NCI-H2227 (cell line): Measurements from ENCODE around the gene NMRAL1.
A peak's percentile ranks its signal among the peaks of the same experiment; 100 is the strongest.

Experiments used
- DNase-seq: peaks from one replicate; lab custom pipeline; 2025; ENCODE audit not compliant: unreplicated experiment; lab: John Stamatoyannopoulos, UW

The NMRAL1 gene

DNA sequence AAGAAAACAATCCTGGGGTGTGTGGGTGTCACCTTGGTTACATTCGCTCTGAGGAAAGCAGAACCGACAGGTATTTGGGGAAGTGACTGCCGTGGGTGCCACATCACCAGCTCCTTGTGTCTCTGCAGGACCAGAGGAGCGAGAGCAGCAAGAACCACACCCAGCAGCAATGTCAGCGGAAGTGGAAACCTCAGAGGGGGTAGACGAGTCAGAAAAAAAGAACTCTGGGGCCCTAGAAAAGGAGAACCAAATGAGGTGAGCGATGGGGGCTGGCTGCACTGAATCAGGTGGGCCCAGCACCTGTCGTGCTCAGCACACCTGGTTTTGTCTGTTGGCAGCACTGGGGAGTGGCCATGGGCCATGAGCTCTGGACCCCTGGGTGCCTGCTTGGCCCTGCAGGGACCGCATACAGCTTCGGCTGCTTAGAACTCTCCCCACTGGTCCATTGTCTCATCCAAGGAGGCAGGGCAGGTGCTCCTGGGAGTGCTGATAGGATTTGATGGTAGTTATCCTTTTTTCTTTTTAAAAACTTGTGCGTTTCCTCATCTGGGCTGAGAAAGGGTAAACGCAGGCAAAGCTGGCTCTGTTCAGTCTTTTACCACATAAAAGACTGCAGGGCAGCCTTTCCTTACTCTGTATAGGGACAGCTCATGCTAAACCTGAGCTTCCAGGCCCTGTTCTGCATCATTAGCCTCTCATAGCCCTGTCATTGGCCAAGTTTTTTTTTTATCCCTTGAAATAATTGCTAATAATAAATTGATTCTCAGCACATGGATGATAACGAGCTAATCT is 31.1 kb upstream of the NMRAL1 start:
- no peak for DNase-seq

DNA sequence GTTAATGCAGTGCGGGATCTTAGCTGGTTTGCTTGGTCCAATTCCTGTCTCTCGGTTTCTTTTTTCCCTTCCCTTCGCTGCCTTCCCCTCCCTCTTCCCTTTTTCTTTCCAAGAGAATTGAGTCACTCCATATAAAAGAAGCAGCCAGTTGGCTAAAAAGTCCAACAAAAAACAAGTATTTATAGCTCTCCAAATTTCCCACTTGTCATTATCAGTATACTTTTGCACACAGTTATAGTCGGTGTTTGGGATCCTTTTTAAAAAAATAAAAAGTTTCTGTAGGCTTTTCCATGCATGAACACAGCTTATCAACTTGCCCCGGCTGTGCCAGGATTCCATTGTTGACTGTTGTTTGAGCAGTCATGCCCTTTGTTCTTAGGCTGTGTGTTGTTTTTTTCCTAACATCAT is 26.6 kb upstream of the NMRAL1 start:
- no peak for DNase-seq

DNA sequence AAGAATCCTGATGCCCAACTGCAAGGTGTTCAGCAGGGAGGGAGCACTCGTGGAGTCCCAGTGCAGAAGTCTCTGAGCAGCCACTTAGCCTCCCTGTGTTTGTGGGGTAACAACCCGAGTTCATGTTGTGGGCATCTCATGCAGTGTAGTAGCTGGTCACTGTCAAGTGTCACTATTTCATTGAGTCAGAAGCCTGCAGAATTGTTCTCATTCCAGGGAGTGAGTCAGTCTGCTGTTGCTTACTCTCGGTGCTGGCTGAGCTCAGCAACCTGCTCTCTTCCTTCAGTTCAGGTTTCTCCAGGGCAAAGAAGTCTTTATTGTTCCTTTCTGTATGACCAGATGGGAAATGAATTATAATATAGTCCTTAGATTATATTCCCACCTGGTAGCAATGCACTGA is 25.8 kb upstream of the NMRAL1 start:
- no peak for DNase-seq

DNA sequence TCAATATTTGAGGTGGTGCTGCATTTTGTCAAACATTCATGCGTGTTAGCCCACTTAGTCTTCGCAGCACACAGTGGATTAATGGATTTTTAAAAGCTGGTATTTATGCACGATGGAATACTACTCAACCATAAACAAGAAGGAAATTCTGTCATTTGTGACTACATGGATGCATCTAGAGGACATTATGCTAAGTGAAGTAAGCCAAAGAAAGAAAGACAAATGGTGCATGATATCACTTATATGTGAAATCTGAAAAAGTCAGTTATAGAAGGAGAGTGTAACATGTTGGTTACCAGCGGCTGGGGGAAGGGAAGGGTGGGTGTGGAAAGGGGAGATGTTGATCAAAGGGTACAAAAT is 24.8 kb upstream of the NMRAL1 start:
- no peak for DNase-seq

DNA sequence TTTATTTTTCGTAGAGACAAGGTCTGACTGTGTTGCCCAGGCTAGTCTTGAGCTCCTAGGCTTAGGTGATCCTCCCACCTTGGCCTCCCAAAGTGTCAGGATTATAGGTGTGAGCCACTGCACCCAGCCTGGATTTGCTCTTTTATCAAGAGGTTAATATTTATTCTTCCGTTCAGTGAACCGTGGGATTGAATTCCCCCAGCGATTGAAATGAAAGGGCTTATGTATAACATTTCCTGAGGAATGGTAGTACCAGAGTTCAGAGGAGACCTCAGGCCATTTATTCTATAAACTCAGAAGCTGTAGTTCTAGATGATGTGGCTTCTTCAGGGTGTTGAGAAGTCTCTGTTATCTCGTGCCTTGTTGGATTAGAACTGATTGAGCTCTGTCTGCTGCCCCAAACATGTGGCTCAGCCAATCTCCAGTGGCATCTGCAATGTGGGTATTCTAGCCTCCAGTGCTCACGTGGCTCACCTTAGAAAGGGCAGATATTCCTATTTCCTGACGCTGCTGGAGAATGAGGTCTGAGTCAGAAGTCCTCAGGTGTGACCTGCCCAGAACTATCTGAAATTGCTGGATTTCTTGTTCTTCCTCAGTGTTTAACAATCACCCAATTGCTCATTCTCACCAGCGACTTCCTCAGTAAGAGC is 24.2 kb upstream of the NMRAL1 start:
- DNase-seq: no peak

DNA sequence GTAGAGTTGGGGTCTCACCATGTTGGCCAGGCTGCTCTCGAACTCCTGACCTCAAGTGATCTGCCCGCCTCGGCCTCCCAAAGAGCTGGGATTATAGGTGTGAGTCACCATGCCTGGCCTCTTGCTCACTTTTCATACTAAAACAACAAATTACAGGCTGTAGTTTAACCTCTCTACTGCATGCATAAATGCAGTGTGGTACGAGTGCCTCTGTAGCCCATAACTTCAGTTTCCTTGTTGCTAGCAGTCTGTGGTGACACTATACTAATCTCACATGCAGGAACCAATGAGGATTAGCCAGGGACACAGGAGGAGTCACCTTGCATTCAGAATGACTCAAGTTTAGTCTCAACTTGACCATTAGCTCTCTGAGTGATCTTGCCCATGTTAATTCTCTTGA is 21.9 kb upstream of the NMRAL1 start:
- no peak for DNase-seq

DNA sequence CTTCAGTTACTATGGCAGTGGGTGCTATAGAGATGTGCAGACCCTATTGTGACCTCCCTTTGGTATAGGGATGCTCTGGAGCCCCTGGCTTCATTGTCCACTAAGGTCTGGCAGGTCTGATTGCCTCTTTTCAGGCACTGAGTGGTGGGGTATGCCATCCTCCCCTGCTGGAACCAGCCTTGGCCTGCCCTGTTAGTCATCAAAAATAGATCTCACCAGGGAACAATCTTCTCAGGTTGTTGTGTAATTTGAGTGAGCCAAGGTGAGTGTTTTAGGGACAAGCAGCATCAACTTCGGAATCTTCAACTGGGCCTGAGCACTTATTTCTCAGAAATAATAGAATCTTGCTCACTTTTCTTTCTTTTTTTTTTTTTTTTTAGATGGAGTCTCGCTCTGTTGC is 21.3 kb upstream of the NMRAL1 start:
- DNase-seq: no peak

DNA sequence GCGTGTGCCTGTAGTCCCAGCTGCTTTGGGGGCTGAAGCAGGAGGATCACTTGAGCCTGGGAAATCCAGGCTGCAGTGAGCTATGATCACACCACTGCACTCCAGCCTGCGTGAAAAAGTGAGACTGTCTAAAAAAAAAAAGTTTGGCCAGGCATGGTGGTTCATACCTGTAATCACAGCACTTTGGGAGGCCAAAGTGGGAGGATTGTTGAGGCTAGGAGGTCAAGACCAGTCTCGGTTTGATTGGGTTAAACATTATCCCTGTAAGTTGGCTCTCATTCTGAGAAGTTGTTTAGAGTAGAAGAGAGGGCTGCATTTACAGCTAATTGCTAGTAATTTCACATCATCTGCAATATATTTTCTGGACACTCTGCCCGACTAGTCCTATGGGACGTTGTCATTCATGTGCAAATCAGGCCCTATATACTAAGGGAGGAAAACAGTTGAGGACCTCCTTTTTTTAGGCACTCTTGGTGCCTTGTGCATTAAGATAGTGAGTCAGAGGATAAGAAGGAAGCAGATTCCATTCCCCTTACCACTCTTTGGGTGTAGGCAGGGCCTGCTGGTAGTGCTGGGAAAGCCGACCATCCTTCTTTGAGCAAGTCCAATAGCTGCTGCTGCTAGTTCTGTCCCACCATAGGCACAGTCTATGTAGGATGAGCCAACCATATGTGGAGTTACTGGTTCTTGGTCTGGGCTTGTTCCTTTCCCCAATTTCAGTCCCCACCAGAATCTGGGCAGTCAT is 20.5 kb upstream of the NMRAL1 start:
- DNase-seq: no peak

DNA sequence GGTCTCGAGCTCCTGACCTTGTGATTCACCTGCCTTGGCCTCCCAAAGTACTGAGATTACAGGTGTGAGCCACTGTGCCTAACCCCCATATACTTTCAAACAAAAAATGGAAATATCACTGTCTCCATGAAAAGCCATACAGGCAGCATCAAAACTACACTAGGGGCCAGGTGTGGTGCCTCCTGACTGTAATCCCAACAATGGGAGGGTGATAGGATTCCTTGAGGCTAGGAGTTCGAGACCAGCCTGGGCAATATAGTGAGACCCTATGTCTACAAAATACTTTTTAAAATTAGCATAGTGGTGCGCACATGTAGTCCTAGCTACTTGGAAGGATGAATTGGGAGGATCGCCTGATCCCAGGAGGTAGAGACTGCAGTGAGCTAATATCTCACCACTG is 17.5 kb upstream of the NMRAL1 start:
- no peak for DNase-seq

DNA sequence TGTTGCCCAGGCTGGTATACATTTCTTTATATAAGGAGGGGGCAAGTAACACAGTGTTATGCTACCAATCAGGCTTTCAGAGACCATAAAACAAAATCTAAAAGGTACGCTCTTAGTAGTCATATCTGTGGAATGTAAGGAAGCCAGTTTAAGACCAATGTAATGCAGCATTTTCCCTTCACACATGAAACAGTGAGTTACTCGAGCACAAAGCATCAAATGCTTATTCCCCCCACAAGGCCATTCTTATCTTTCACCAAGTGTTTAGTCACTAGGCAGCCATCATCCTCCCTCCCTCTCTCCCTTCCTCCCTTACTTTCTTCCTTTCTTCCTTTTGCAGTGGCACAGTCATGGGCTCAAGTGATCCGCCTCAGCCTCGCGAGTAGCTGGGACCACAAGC is 14.6 kb upstream of the NMRAL1 start:
- DNase-seq: no peak

DNA sequence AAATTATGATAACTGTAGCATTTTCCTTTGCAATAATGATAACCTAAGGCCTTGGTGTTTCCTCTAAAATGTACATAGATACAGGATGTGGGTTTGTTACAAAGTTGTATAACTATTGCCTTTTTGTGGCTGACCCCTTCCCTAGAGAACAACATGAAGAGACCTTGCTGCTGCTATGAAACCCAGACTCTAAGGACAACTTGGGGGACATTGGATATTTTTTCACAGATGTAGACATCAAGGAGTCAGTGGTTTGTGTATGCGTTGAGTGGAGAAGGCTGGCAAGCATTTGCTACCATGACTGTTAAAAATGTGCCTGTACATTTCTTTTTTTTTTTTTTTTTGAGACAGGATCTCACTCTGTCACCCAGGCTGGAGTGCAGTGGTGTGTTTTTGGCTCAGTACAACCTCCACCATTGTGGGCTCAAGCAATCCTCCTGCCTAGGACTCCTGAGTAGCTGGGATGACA is 14.1 kb upstream of the NMRAL1 start:
- DNase-seq: no peak

DNA sequence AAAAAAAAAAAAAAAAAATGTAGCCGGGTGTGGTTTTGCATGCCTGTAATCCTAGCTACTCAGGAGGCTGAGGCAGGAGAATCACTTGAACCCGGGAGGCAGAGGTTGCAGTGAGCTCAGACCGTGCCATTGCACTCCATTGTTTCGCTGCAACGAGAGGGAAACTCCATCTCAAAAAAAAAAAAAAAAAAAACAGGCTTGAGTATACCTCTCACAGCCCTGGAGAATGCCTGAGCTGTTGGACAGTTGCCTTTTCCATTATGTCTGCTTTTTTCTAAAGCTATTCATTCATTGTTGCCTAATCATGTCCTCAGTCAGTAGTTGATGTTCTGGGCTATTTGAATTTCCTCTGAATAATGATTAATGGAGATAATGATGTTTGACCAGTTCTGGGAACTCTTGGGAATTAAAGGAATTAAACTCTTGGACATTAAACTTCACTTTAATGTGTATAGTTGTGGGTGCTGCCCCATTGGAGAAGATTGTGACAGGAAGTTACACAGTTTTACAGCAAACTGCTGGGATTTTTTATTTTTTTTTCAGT is 13.6 kb upstream of the NMRAL1 start:
- DNase-seq: no peak

DNA sequence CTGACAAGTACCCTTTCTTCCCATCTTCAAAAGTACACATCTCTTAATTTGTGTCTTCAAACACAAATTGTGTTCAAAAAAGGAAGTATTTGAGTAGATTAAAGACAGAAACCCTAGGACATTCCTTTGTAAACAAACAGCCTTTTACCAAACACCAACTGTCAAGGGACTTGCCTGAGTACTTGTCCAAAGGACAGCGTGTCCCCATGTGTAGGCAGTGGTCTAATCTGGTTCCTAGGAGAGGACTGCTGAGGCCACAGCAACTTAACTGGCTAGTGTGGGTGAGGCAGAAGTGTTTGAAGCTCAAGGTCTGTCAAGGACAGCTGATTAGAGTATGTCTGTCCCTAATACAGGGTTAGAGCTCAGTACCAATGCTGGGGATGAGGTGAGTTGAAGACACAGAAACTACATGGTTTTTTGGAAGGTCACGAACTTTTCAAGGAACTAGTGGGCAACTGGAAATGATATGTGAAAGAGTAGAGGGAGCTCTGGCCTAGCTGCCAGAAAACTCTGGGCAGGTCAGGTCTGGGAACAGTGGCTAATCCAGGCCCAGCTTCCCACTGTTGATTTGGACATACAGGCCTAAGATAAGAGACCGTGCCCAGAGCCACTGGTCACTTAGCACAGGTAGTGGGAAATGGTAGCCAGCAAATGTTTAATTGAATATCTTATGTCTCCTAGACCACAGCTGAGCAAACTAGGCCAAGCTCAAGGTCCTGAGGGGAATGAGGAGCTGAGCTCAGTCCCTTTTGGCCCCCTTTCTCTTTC is 11.9 kb upstream of the NMRAL1 start:
- no peak for DNase-seq

DNA sequence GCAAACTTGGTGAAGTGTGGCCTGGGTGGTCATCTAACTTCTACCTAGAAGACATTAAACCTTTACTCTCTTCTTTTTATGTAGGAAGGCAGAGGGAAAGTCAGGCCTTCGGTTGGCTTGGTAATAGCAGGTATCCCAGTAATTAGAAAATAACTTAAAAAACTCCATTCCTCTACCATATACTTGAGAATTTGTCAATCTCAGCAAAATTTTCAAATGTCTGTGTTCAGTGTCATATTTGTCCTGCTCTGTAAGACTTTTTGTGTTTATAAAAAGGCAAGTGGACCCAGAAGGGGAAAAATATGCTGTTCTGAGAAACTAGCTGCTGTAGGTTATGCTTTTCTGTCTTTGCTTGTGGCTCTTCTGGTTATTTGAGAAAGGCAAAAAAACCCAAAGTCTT is 7.5 kb upstream of the NMRAL1 start:
- DNase-seq: no peak

DNA sequence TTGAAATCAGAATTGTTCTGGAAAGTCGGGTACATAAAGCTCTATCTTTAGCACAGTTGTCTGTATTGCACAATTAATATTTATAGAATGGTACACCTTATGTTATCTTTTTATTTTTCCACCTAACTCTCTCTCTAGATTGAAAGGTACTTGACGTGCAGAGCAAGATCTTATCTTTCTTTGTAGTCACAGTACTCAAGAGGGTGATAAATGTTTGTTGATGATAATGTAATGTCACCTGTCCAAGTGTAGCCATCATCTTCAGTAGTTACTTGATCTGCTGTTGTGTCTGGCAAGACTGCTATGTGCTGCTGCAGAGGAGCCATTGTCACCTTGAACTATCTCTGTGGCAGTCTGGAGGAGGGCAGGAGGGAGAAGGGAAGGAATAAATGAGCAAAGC is 7.1 kb upstream of the NMRAL1 start:
- DNase-seq: no peak

DNA sequence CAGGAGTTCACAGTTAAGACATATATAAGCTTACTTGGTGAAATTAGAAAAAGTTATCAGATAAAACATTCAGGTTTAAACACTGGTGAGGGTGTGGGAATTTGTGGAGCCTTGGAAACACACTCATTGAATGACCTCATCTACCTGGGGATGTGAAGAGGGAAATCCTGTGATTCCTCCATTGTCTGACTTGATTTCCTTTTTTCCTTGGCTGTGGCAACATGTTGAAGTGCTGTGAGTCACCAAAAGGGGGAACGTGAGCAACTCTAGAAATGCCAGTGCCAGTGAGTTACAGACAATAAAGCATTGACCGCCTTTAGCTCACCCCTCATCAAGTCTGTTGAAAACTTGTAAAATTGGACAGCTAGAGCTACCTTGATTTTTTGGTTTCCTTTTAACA is 3.5 kb upstream of the NMRAL1 start:
- no peak for DNase-seq

DNA sequence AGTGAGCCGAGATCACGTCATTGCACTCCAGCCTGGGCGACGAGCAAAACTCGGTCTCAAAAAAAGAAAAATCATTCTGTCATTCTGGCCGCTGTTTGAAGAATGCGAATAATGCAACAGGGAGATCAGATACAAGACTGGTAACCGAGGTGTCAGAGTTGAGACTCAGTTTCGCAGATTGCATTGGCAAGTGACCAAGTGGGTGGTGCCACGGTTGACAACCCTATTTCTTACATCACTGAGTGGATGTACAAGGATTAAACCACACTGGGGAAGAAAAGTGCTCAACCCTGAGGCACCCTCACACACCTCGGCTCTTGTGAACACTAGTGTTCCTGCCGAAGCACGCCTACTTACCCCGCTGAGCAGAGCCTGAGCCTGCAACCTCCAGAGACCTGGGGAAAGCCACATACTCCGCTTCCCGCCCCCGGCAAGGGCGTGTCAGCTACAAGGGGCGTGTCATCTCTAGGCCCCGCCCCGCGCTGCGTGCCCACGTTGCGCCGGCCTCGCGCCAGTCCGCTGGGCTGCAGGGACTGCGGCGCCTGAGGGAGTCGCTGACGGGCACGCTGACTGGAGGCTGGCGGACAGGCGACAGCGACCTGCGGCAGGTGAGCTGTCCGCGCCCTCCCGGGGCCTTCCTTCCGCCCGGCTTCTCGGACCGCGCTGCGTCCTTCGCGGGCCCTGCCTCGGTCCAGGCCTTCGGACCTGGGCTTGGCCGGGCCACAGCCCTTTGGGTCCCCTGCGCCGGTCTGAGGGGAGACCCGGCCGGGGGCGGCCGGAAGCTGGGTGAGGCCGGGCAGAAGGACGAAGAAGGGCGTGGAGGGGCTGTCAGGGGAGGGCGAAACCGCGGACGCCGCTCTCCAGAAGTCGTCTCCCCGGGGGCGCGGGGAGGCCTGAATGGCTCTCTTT is 1.7 kb upstream of the NMRAL1 start, which contains the start of gene HMOX2:
TSS of gene HMOX2 (plus strand) at position 519 of the 909 bp plus-strand sequence. CDS start 29,127 bp downstream, outside the sequence.
- DNase-seq: peak; percentile 95

DNA sequence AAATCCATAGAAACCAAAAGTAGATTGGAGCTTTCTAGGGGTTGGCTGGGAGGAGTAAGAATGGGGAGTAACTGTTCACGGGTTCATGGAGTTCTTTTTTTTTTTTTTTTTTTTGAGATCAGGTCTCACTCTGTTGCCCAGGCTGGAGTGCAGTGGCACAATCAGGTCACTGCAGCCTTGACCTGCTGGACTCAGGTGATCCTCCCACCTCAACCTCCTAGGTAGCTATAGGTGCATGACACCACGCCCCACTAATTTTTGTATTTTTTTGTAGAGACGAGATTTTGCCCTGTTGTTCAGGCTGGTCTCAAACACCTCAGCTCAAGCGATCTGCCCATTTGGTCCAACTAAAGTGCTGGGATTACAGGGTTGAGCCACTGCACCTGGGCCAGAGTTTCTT is 1.5 kb downstream of the NMRAL1 start:
- DNase-seq: no peak

DNA sequence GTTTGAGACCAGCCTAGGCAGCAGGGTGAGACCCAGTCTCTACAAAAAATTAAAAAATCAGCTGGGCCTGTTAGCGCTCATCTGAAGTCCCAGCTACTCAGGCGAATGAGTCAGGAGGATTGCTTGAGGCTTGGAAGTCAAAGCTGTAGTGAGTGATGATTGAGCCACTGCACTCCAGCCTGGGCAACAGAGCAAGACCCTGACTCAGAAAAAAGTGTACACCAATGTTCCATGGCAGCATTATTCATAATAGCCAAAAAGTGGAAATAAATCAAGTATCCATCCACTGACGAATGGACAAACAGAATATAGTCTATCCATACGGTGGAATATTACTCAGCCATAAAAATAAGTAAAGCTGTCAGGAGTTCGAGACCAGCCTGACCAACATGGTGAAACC is 2.6 kb downstream of the NMRAL1 start:
- DNase-seq: no peak

DNA sequence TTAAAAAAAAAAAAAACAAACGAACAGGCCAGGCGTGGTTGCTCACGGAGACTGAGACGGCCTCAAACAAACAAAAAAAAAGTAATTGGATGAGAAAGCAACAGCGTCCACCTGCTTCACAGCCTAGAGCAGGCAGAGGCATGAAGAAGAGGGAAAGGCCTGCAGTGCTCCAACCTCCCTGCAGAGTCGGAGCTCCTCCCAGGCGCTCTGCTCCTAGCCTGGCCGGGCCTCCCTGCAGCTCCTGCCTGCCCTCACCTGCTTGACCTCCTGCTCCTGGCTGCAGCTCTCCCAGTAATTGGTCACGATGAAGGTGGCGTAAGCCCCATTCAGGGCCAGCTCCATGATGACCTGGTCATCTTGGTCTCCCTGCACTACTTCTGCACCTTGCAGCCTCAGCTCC is 5.5 kb downstream of the NMRAL1 start:
- peak; percentile 54 for DNase-seq
